ENCODE measurements around the gene LMX1A.

- TF ChIP-seq GATA3 (IDR thresholded peaks at IDR 0.05; ENCODE audit: low read depth, low read length) (no peak), GATA2 (IDR thresholded peaks at IDR 0.05; ENCODE audit: low read depth, low read length) (no peak)
Measured at GRCh38 chr1:165324050-165324449, 32.5 kb downstream of the LMX1A start.
